Urinary bladder (tissue), 2 donors: ENCODE results near the gene SMC5. TPM values are rescaled to one million over a fixed set of nuclear protein-coding genes. Genes with fewer than 3 reads are reported as not detected.

ENCODE experiments used
- polyA plus RNA-seq: library from polyadenylated mRNA; stranded (reverse); fragments of 200-250 nt; gene quantifications from one replicate; pipeline ENCODE4 v1.2.3, GENCODE V29; 2013
- small RNA-seq: library from RNA; depleted of rRNA; stranded (forward); fragments of <200 nt; gene quantifications from one replicate; pipeline ENCODE3, GENCODE V24; 2014
- total RNA-seq: library from RNA; depleted of rRNA; stranded (reverse); fragments of >200 nt; gene quantifications from one replicate; pipeline ENCODE4 v1.2.3, GENCODE V29; 2014
- donor health status: healthy.

SMC5 gene
- total and polyA plus RNA-seq, 2 donors = 14.5 to 146 TPM

Small RNA genes lying within 50 kb of the gene (small RNA-seq; reads per million reads assigned to genes)
- not detected for gene RF00019

Other genes with a start within 250 kb of the SMC5 start
- gene MAMDC2, start 215.1 kb upstream of the SMC5 start, total RNA-seq = 52.0 TPM
- 76.4 TPM for gene MAMDC2, start 215.1 kb upstream of the SMC5 start, polyA plus RNA-seq
- gene KLF9, start 155.7 kb downstream of the SMC5 start, total RNA-seq = 15.4 TPM
- 97.7 TPM for gene KLF9, start 155.7 kb downstream of the SMC5 start, polyA plus RNA-seq